Ishikawa (cell line): ENCODE data around the gene PCED1A.

Experiments used
- CEBPB ChIP-seq: IDR thresholded peaks from 2 replicates; pipeline ENCODE4 v1.6.1; 2012
- CREB1 ChIP-seq: IDR thresholded peaks from 2 replicates; pipeline ENCODE4 v1.6.1; 2012; ENCODE audit warnings: low read depth
- EGR1 ChIP-seq: IDR thresholded peaks from 2 replicates; pipeline ENCODE4 v1.6.1; 2012
- EP300 ChIP-seq: IDR thresholded peaks from 2 replicates; pipeline ENCODE4 v1.6.1; 2012; ENCODE audit warnings: borderline replicate concordance
- FOXM1 ChIP-seq: IDR thresholded peaks from 2 replicates; pipeline ENCODE4 v1.6.1; 2012; ENCODE audit warnings: low read depth, borderline replicate concordance
- MAX ChIP-seq: IDR thresholded peaks from 2 replicates; pipeline ENCODE4 v1.6.1; 2012
- NFIC ChIP-seq: IDR thresholded peaks from 2 replicates; pipeline ENCODE4 v1.6.1; 2012
- RAD21 ChIP-seq: IDR thresholded peaks from 2 replicates; pipeline ENCODE4 v1.6.1; 2012; ENCODE audit warnings: low read depth
- REST ChIP-seq: IDR thresholded peaks from 2 replicates; pipeline ENCODE4 v1.6.1; 2012; ENCODE audit warnings: low read depth, mild to moderate bottlenecking
- TAF1 ChIP-seq: IDR thresholded peaks from 2 replicates; pipeline ENCODE4 v1.6.1; 2012; ENCODE audit warnings: low read depth, mild to moderate bottlenecking
- TCF12 ChIP-seq: IDR thresholded peaks from 2 replicates; pipeline ENCODE4 v1.6.1; 2012; ENCODE audit warnings: low read depth
- TEAD4 ChIP-seq: IDR thresholded peaks from 2 replicates; pipeline ENCODE4 v1.6.1; 2012
- USF1 ChIP-seq: IDR thresholded peaks from 2 replicates; pipeline ENCODE4 v1.6.1; 2012
- YY1 ChIP-seq: IDR thresholded peaks from 2 replicates; pipeline ENCODE4 v1.6.1; 2012; ENCODE audit warnings: low read depth
- ZBTB7A ChIP-seq: IDR thresholded peaks from 2 replicates; pipeline ENCODE4 v1.6.1; 2012; ENCODE audit warnings: low read depth

Gene PCED1A

DNA sequence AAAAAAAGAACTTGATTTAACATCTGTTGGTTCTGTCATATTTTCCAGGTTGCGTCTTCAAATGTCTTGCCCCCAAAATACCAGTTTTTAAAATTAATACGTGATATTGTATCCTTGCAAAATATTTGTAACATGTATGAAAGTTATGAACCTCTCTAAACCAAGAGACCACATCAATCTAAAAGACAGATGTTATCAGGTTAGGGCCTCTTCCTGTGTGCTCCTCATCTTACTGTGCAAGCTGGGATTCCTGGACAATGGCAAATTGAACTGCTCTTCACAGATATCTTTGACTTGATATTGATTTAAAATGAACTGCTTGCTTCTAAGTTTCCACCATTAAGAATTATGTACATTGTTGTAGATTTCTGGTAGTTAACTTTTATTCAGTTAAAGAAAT, 14.7 kb downstream of the PCED1A start:
- no peak for TF ChIP-seq REST
- no peak for TF ChIP-seq TEAD4
- no peak for TF ChIP-seq CEBPB
- no peak for TF ChIP-seq ZBTB7A
- no peak for TF ChIP-seq RAD21
- no peak for TF ChIP-seq USF1
- TF ChIP-seq TCF12, result no peak
- no peak for TF ChIP-seq NFIC

DNA sequence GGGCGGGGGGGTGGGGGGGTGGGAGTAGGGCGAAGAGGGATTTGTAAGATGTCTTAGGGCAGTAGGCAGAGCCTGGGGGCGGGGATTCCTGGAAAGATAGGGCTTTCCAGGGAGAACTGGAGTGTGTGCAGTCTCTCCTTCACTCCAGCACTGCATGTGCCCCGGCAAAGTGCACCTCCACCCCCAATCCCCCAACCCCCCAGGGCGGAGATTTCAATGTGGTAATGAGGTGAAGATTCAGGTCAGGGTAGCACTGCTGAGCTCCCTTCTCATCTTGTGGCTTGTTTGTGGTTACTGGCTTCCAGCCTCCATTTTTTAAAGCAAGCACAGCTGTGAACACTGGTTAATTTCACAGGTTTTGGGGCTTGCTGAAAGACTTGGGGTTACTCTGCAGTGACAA, 18.4 kb downstream of the PCED1A start:
- TF ChIP-seq ZBTB7A, result no peak
- TF ChIP-seq USF1, result no peak
- no peak for TF ChIP-seq EP300
- TF ChIP-seq NFIC, result no peak
- no peak for TF ChIP-seq TCF12
- no peak for TF ChIP-seq TEAD4
- no peak for TF ChIP-seq YY1

DNA sequence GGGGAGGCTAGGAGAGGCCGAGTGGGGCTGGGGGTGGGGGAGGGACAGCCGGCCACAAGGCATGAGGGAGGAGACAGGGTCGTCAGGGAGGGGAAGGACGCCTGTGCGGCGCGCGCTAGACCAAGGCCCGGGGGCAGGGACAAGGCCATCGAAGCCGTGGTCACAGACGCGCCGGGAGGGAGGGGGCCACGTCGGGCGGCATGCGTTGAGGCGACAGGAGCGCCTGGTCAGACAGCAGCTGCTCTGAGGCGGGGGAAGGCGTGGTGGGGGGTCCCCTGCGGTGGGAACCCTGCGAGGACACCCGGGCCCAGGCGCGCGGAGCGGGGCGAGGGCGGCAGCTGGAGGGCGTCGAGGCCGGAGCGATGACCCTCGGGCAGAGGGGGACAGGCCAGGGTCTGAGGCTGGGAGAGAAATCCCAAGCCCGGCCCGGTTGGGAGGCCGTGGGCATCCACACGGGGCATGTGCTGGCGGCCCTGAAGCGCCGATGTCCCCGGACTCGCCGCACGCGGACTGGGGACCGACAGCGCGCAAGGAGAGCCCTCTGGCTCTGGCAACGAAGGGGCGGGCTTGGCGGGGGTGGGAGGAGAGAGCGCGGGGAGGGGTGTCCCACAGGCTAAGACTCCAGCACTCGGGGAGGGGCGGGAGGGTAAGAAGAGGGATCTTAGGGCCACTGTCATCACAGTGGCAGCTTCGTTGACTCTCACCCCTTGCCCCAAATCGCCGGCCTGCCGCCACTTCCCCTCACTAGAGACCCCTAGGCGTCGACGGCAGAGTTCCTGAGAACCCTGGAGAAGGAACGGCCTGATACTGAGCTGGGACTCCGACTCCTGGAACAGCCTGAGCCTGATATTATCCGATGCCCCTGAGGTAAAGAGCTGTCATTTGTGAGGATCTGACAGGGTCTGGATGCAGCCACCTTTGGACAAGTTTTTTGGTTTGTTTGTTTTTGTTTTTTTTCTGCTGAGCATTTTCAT, 19.3 kb downstream of the PCED1A start:
- TF ChIP-seq TCF12 (no peak), CREB1 (no peak), ZBTB7A (no peak), YY1 (no peak), FOXM1 (no peak), MAX (no peak)

DNA sequence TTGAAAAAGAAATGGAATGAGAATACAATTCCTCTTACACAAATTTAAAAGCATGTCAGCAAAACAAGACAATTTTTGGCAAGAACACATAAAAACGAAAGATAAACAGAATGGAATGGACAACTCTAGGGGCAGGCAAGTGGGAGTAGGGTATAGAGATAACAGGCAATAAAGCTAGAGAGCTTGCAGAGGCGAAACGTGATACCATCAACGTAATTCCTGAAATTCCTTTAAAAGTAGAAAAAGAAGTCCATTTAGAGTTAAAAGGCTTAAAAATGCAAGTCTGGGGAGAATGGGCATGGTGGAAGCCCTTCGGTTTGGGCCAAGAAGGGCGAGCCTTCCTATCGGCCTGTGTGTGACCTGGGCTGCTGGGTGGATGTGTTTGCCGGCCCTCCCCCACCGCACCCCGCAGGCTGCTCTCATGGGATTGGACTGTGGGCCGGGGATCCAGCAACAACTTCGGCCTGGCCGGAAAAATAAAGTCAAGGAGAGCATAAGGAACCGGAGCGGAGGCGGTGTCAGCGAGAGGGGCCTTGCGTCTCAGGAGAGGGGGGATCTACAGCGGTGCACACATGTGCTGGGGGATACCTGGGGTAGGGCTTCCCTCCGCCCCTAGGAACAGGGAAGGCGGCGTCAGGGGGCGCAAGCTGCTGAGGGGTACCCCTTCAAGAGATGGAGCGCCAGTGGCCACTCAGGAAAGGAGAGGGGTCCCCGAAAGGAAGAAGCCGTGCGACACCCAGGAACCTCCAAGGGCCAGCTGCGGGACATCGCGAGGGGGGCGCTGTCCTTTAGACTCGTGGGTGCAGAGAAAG, 20.2 kb downstream of the PCED1A start:
- TF ChIP-seq TEAD4 (no peak), MAX (no peak), TAF1 (no peak), TCF12 (no peak), RAD21 (no peak), CREB1 (no peak), FOXM1 (no peak)

DNA sequence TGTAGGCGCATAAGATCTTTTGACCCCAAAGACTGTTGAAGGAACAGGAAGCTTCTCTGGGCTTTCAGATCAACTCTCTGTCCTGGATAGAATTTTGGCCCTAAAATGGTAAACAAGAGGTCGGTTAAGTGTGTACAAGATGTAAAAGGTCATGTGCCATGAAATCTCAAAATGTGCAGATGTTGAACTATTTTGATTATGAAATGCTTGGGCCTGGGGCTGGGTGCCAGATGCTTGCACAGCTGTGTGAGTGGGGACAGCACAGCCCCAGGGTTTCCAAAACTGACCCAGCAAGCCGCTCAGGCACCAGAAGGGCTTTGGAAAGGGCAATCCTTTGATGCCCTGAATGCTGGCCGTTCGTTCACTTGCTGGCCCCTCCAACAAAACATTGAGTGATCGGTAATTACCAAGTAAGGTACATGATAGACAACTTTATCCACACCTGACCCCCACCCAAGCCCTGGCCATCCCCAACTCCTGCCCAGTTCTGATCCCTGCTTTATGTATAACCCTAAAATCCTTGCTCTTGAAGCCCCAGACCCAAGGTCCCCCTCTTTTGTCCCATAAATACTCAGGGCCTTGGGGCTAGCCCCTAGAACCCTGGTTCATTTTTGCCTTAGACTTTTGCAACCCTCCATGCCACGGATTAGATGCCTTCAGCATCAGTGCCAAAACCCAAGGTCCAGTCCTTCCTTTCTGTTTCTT, 22.4 kb downstream of the PCED1A start:
- TF ChIP-seq ZBTB7A, result no peak
- TF ChIP-seq NFIC, result no peak
- TF ChIP-seq TCF12, result no peak
- no peak for TF ChIP-seq EGR1
- TF ChIP-seq REST, result no peak
- no peak for TF ChIP-seq CREB1
- TF ChIP-seq MAX, result no peak
- TF ChIP-seq TEAD4, result no peak
- TF ChIP-seq RAD21, result no peak
- no peak for TF ChIP-seq CEBPB
- no peak for TF ChIP-seq TAF1
- no peak for TF ChIP-seq YY1
